HepG2 (cell line): ENCODE measurements around the gene CYB5R3.

Source experiments
- CTCF ChIP-seq: sonication (generic); formaldehyde crosslinking; IDR thresholded peaks from 2 replicates; pipeline ENCODE4 v1.5.0; 2020; ENCODE audit warnings: mild to moderate bottlenecking, missing genetic modification reagents, moderate library complexity
- EP300 ChIP-seq, 3 experiments: sonication (generic) in 1 of 3; formaldehyde crosslinking in 1 of 3; IDR thresholded peaks; 2 replicates each; pipeline versions ENCODE4 v1.5.1 to v1.6.1; 2011 to 2020; ENCODE audit warnings: low read depth in 2 of 3, low read length in 2 of 3, borderline replicate concordance in 1 of 3, improper control_type of control experiment in 1 of 3, mild to moderate bottlenecking in 1 of 3, missing genetic modification reagents in 1 of 3, moderate library complexity in 1 of 3
- ZNF350 ChIP-seq: sonication (generic); formaldehyde crosslinking; IDR thresholded peaks from 2 replicates; pipeline ENCODE4 v1.4.0; 2020; ENCODE audit warnings: mild to moderate bottlenecking, low read depth, missing genetic modification reagents, borderline replicate concordance
- ZNF432 ChIP-seq: sonication (generic); formaldehyde crosslinking; IDR thresholded peaks from 2 replicates; pipeline ENCODE4 v1.5.0; 2020; ENCODE audit warnings: missing genetic modification reagents, mild to moderate bottlenecking, borderline replicate concordance
- ZNF766 ChIP-seq: sonication (generic); formaldehyde crosslinking; IDR thresholded peaks from 2 replicates; pipeline ENCODE4 v1.5.0; 2020; ENCODE audit warnings: missing genetic modification reagents, borderline replicate concordance

- TF ChIP-seq ZNF766 (CRISPR knock-in tag) (no peak), ZNF432 (CRISPR knock-in tag) (no peak), EP300 (IDR thresholded peaks at IDR 0.05; ENCODE audit: low read depth in 2 of 2, low read length in 2 of 2) (no peak), EP300 (CRISPR knock-in tag; IDR thresholded peaks at IDR 0.05; ENCODE audit: borderline replicate concordance) (no peak), CTCF (no peak), ZNF350 (no peak)
These were observed 66.2 kb downstream of the CYB5R3 start for GRCh38 chr22:42582987-42583386.
